Epithelial cell of esophagus (primary cell): Measurements from ENCODE around the gene PDGFC.
"Not testable (repeated sequence)": the region's sequence is repeated elsewhere in the genome, so short reads cannot be mapped to it uniquely, and the experiment has no call there.

Experiments used
- DNase-seq: peaks from one replicate; pipeline ENCODE4 v3.0.0; 2010; ENCODE audit warnings: low read depth
- H3K4me3 ChIP-seq: 2 replicates; pipeline ENCODE4 v1.5.1; 2011; ENCODE audit warnings: mild to moderate bottlenecking, low read length, control low read depth
- TF ChIP-seq, protein P1 (sequence below): IDR thresholded peaks from 2 replicates; pipeline ENCODE4 v1.5.1; 2011; ENCODE audit warnings: low read depth, mild to moderate bottlenecking, low read length, control low read depth, inconsistent platforms; ENCODE audit not compliant: insufficient read depth; ENCODE audit errors: missing control alignments

Gene PDGFC

DNA sequence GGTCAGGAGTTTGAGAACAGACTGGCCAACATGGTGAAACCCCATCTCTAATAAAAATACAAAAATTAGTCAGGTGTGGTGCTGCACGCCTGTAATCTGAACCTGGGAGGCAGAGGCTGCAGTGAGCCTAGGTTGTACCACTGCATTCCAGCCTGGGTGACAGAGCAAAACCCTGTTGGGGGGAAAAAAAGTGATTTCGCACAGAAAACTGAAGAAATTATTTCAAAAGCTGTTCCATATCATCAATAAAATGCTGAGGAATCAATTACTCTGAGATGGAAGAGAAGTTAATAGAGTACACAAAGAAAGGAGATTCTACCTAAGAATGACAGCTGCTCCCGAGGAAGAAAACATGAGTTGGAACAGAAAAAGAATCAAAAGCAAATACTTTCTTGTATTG is 95.9 kb downstream of the PDGFC start:
- no peak for DNase-seq
- H3K4me3 ChIP-seq: no peak overlapping the region
- TF ChIP-seq, protein P1, sequence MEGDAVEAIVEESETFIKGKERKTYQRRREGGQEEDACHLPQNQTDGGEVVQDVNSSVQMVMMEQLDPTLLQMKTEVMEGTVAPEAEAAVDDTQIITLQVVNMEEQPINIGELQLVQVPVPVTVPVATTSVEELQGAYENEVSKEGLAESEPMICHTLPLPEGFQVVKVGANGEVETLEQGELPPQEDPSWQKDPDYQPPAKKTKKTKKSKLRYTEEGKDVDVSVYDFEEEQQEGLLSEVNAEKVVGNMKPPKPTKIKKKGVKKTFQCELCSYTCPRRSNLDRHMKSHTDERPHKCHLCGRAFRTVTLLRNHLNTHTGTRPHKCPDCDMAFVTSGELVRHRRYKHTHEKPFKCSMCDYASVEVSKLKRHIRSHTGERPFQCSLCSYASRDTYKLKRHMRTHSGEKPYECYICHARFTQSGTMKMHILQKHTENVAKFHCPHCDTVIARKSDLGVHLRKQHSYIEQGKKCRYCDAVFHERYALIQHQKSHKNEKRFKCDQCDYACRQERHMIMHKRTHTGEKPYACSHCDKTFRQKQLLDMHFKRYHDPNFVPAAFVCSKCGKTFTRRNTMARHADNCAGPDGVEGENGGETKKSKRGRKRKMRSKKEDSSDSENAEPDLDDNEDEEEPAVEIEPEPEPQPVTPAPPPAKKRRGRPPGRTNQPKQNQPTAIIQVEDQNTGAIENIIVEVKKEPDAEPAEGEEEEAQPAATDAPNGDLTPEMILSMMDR: no peak

DNA sequence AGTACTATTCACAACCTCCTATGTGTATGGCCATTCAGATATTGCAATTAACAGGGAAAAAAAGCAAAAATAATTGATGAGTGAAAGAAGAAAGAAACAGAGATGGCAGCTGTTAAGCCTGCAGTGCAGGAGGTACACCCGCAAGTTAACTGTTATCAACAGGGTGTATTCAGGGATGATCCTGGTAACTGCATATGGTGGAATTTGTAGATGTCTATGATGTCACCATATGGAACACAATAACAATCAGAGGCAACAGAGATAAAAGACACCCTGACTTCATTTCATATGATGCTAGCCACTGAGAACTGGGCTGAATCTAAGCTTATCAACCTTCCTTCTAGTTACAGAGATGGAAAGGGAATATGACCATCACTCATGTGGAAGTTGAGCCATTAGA is 96.5 kb downstream of the PDGFC start:
- TF ChIP-seq, protein P1: no peak
- no peak for DNase-seq
- no peak overlapping the region for H3K4me3 ChIP-seq

DNA sequence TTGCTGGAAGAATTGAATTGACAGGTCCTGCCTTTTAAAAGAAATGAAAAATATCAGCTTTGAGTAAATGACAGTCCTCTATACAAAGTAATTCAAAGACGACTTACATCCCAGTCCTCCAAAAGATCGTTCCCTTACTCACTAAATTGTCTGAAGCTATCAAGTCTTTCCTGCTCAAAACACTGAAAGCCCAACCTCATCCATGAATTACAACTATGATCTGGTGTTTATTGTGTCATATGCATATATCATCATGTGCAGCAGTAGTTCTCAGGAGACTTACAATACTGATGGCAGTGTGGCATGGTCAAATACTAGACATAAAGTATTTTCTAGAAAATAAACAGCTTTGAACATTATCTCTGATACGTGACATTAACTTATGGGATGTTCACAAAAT is 97.8 kb downstream of the PDGFC start:
- no peak for DNase-seq
- no peak overlapping the region for H3K4me3 ChIP-seq
- TF ChIP-seq, protein P1: no peak

DNA sequence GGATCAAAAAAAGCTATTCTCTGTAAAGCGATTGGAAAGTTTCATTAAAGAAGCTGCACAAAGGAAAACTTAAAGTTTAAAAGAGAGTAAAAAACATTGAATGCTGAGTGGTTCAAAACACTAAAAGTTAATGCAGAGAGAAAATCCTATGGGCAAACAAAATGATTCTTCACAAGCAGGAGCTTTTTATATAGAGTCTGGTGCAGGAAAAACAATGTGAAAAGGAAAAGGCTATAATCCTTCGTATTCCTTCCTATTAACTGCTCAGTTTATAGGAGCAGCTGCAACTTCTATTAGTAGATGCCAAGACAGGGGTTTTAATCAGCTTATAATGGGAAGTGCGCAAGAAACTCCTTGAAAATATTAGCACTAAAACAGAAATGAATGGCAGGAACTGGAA is 100.7 kb downstream of the PDGFC start:
- H3K4me3 ChIP-seq: no peak overlapping the region
- DNase-seq: no peak
- TF ChIP-seq, protein P1: no peak

DNA sequence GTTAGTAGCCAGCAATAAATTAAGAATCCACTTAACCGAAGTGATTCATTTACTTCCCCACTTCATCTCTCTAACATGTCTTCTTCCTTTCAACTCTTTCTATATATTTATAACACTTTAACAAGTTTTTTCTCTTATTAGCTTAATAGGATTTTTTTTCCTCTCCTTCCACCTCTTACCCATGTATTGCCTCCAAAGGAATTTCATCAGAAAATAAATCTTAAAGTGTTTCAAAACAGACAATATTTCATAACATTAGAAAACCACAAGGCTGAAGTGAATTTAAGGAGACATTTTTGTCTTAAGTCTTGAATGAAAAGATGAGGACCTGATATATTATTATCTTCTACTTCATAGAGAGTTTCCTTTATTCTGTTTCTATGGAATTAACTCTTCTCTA is 101.5 kb downstream of the PDGFC start:
- TF ChIP-seq, protein P1: no peak
- DNase-seq: no peak
- no peak overlapping the region for H3K4me3 ChIP-seq

DNA sequence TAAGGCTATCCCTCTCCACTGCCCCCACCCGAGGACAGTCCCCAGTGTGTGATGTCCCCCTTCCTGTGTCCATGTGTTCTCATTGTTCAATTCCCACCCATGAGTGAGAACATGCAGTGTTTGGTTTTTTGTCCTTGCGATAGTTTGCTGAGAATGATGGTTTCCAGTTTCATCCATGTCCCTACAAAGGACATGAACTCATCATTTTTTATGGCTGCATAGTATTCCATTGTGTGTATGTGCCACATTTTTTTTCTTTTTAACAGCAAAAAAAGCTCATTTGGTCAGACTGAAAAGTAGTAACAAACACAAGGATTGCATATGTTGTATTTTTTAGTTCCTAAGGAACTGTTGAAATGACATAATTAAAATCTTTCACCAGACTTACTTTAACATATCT is 105.5 kb downstream of the PDGFC start:
- not testable (repeated sequence) for DNase-seq, H3K4me3 ChIP-seq

DNA sequence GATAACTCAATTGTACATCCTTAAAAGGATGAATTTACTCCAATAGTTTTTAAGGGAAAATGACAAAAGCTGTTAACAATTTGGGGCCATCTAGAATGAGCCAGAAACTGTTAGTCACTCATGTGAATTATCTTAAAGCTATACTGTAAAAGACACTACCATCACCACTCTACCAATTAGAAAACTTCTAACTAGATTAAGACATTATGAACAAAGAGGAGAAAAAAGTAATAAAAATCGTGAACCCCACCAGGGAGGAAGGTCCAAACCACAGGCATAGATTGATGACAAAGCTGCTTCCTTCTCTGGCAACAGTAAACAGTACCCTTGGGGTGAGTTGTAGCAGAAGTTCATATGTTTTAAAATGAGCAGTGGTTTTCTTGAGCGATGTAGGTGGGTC is 106.1 kb downstream of the PDGFC start:
- H3K4me3 ChIP-seq: no peak overlapping the region
- DNase-seq: no peak
- TF ChIP-seq, protein P1: no peak

DNA sequence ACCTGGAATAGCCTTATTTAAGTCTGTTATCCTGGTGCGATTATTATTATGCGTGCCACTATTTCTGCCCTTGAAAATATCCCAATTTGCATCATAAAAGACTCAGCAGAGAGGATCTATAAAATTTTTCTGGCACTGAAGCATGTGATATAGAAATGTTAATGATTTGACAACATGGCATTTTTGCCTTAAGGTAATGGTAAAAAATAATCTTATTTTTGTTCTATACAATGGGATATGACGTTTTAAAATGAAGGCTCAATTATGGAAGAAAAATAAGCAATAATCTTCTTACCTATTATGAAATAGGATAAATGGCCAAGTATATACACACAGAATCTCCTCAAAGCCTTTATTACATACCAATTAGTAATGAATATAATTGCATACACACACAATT is 113.5 kb downstream of the PDGFC start:
- DNase-seq: no peak
- TF ChIP-seq, protein P1: no peak
- H3K4me3 ChIP-seq: no peak overlapping the region
